DND-41 (cell line): ENCODE results near the gene PLA2R1.

Experiments
- ATAC-seq: fragments of 200-7000 bp; cut with Tn5 transposase; 3 replicates; pipeline ENCODE4 v1.9.1; 2021; ENCODE audit warnings: low read depth; ENCODE audit not compliant: insufficient read depth
- DNase-seq: peaks from one replicate; pipeline ENCODE4 v3.0.0-alpha.2; 2020
- H2AFZ ChIP-seq: 2 replicates; pipeline ENCODE4 v1.6.0; 2012; ENCODE audit warnings: low read depth, low read length
- H3K27ac ChIP-seq: 2 replicates; pipeline ENCODE4 v1.5.1; 2012; ENCODE audit warnings: low read length, inconsistent platforms
- H3K27me3 ChIP-seq: fragments of 200-600 bp; sonication (generic); 2 replicates; pipeline ENCODE4 v1.6.0; 2012; ENCODE audit warnings: low read length, mild to moderate bottlenecking, inconsistent platforms; ENCODE audit not compliant: insufficient read depth, poor library complexity
- H3K36me3 ChIP-seq: 2 replicates; pipeline ENCODE4 v1.5.1; 2012; ENCODE audit warnings: low read length, inconsistent platforms; ENCODE audit not compliant: insufficient read depth
- H3K4me1 ChIP-seq: 2 replicates; pipeline ENCODE4 v1.5.1; 2012; ENCODE audit warnings: mild to moderate bottlenecking, low read length; ENCODE audit not compliant: insufficient read depth
- H3K4me2 ChIP-seq: 2 replicates; pipeline ENCODE4 v1.6.0; 2012; ENCODE audit warnings: mild to moderate bottlenecking, moderate library complexity, low read length, inconsistent platforms; ENCODE audit not compliant: insufficient read depth
- H3K4me3 ChIP-seq, 2 experiments: fragments of 200-600 bp in 1 of 2; shearing (Covaris generic) in 1 of 2; 2 replicates each; pipeline ENCODE4 v1.5.1; 2012 to 2016; ENCODE audit warnings: inconsistent platforms in 2 of 2, low read length in 2 of 2, mild to moderate bottlenecking in 2 of 2, low read depth in 1 of 2, moderate library complexity in 1 of 2
- H3K79me2 ChIP-seq: 2 replicates; pipeline ENCODE4 v1.6.0; 2012; ENCODE audit warnings: low read length, inconsistent platforms; ENCODE audit not compliant: insufficient read depth
- H3K9ac ChIP-seq: 2 replicates; pipeline ENCODE4 v1.6.0; 2012; ENCODE audit warnings: low read depth, mild to moderate bottlenecking, inconsistent platforms, low read length, moderate library complexity
- H3K9me3 ChIP-seq: 2 replicates; pipeline ENCODE4 v1.5.1; 2012; ENCODE audit warnings: low read length, moderate library complexity, mild to moderate bottlenecking, inconsistent platforms; ENCODE audit not compliant: insufficient read depth, severe bottlenecking
- H4K20me1 ChIP-seq: 2 replicates; pipeline ENCODE4 v1.6.0; 2012; ENCODE audit warnings: low read length; ENCODE audit not compliant: insufficient read depth
- CTCF ChIP-seq: IDR thresholded peaks from 2 replicates; pipeline ENCODE4 v1.5.1; 2012; ENCODE audit warnings: borderline replicate concordance, low read length, moderate library complexity, mild to moderate bottlenecking; ENCODE audit not compliant: poor library complexity, severe bottlenecking; ENCODE audit errors: extremely low read depth
- EZH2 ChIP-seq: IDR thresholded peaks from 3 replicates; pipeline ENCODE4 v1.6.1; 2012; ENCODE audit warnings: borderline replicate concordance, low read depth, mild to moderate bottlenecking, moderate library complexity, low read length, inconsistent platforms; ENCODE audit not compliant: severe bottlenecking

Gene PLA2R1

GRCh38 chr2:159922563-159922962, 139.9 kb downstream of the PLA2R1 start:
- Histone ChIP-seq H3K27ac (no peak overlapping the region), H2AFZ (no peak overlapping the region)

GRCh38 chr2:159921752-159922404, 140.5 kb downstream of the PLA2R1 start:
- peak; percentile 45 for TF ChIP-seq CTCF
- TF ChIP-seq EZH2, result no peak
- Histone ChIP-seq H3K27me3 (no peaks in the 10 kb centered on the region), H4K20me1 (no peaks in the 10 kb centered on the region), H3K36me3 (no peaks in the 10 kb centered on the region), H3K27ac (no peak overlapping the region), H2AFZ (no peak overlapping the region), H3K4me3 (no peak overlapping the region), H3K4me2 (no peak overlapping the region), H3K79me2 (no peaks in the 10 kb centered on the region), H3K9me3 (no peaks in the 10 kb centered on the region), H3K4me1 (peaks cover 6% of the 10 kb centered on the region), H3K9ac (no peak overlapping the region)
- DNase-seq (peak; percentile 19), ATAC-seq (peak; percentile 71)

More at GRCh38 chr2:159922563-159922962, 139.9 kb downstream of the PLA2R1 start:
- no peak overlapping the region for H3K4me2 ChIP-seq
- no peaks in the 10 kb centered on the region for H3K36me3 ChIP-seq
- ATAC-seq, result no peak
- no peak overlapping the region for H3K4me3 ChIP-seq
- no peak for DNase-seq
- H3K79me2 ChIP-seq, result no peaks in the 10 kb centered on the region
- H3K9ac ChIP-seq, result no peak overlapping the region
- no peaks in the 10 kb centered on the region for H3K27me3 ChIP-seq
- H4K20me1 ChIP-seq, result no peaks in the 10 kb centered on the region
- H3K4me1 ChIP-seq, result peaks cover 6% of the 10 kb centered on the region
- H3K9me3 ChIP-seq, result no peaks in the 10 kb centered on the region
- no peak for TF ChIP-seq CTCF
- no peak for TF ChIP-seq EZH2

GRCh38 chr2:159916511-159916910, 145.9 kb downstream of the PLA2R1 start:
- no peak for TF ChIP-seq CTCF
- TF ChIP-seq EZH2, result no peak
- no peak overlapping the region for H3K4me3 ChIP-seq
- H3K4me2 ChIP-seq, result no peak overlapping the region
- DNase-seq (no peak), ATAC-seq (no peak)
- no peaks in the 10 kb centered on the region for H4K20me1 ChIP-seq
- H3K27ac ChIP-seq, result no peak overlapping the region
- no peaks in the 10 kb centered on the region for H3K36me3 ChIP-seq
- H3K79me2 ChIP-seq, result no peaks in the 10 kb centered on the region
- no peaks in the 10 kb centered on the region for H3K27me3 ChIP-seq
- no peak overlapping the region for H2AFZ ChIP-seq
- H3K9ac ChIP-seq, result no peak overlapping the region
- H3K4me1 ChIP-seq, result peaks cover 6% of the 10 kb centered on the region
- H3K9me3 ChIP-seq, result no peaks in the 10 kb centered on the region

GRCh38 chr2:159913900-159914299, 148.5 kb downstream of the PLA2R1 start:
- TF ChIP-seq CTCF, result no peak
- no peak for TF ChIP-seq EZH2
- Histone ChIP-seq H3K4me1 (no peaks in the 10 kb centered on the region), H3K27ac (no peak overlapping the region), H2AFZ (no peak overlapping the region), H3K4me3 (no peak overlapping the region), H3K36me3 (no peaks in the 10 kb centered on the region), H3K79me2 (no peaks in the 10 kb centered on the region), H3K4me2 (no peak overlapping the region), H3K27me3 (no peaks in the 10 kb centered on the region), H3K9me3 (no peaks in the 10 kb centered on the region), H3K9ac (no peak overlapping the region), H4K20me1 (no peaks in the 10 kb centered on the region)
- no peak for ATAC-seq
- DNase-seq, result no peak
